SK-N-SH (cell line): ENCODE measurements around the gene EEFSEC. TPM values are rescaled to one million over a fixed set of nuclear protein-coding genes. Genes with fewer than 3 reads are reported as not detected.

Source experiments
- CTCF ChIA-PET: fragments of 300-600, 350-600 bp; formaldehyde crosslinking; extraction: SDS; loops from one replicate; lab custom pipeline; 2021; lab: Yijun Ruan, JAX
- POLR2A ChIA-PET: fragments of 350-600 bp; sonication (Branson Sonifier 250); formaldehyde crosslinking; extraction: SDS; loops from one replicate; lab custom pipeline; 2020; ENCODE audit warnings: antibody characterized with exemption, inconsistent platforms; lab: Yijun Ruan, JAX
- DNase-seq: peaks from one replicate; pipeline ENCODE4 v3.0.0; 2012
- H2AFZ ChIP-seq: fragments of 200-600 bp; sonication (generic); 2 replicates; pipeline ENCODE4 v1.8.1; 2016; ENCODE audit warnings: antibody characterized with exemption, mild to moderate bottlenecking, low read depth
- H3F3A ChIP-seq: fragments of 200-600 bp; sonication (generic); replicated peaks from 2 replicates; pipeline ENCODE3; 2016; ENCODE audit warnings: antibody characterized with exemption, mild to moderate bottlenecking; ENCODE audit not compliant: insufficient read depth
- H3K27ac ChIP-seq, 2 experiments: fragments of 200-500 bp in 1 of 2; fragments of 200-600 bp in 1 of 2; sonication (Bioruptor generic) in 1 of 2; sonication (generic), shearing (Covaris generic) in 1 of 2; 2 replicates each; pipeline versions ENCODE4 v1.5.1 to v1.6.1; 2014 to 2016; ENCODE audit warnings: low read depth in 2 of 2, inconsistent platforms in 1 of 2, low read length in 1 of 2, mild to moderate bottlenecking in 1 of 2, mixed read lengths in 1 of 2
- H3K27me3 ChIP-seq: fragments of 200-600 bp; sonication (generic), shearing (Covaris generic); 2 replicates; pipeline ENCODE4 v1.6.1; 2016; ENCODE audit warnings: mixed run types; ENCODE audit not compliant: insufficient read depth
- H3K36me3 ChIP-seq, 2 experiments: fragments of 200-500 bp in 1 of 2; fragments of 200-600 bp in 1 of 2; sonication (Bioruptor generic) in 1 of 2; sonication (generic) in 1 of 2; replicated peaks in 1 of 2; 2 replicates each; pipeline versions ENCODE3 to v1.5.1; 2014 to 2016; ENCODE audit warnings: low read length in 1 of 2, mild to moderate bottlenecking in 1 of 2; ENCODE audit not compliant: insufficient read depth in 2 of 2, control insufficient read depth in 1 of 2
- H3K4me1 ChIP-seq, 2 experiments: fragments of 200-500 bp in 1 of 2; fragments of 200-600 bp in 1 of 2; sonication (Bioruptor generic) in 1 of 2; sonication (generic), shearing (Covaris generic) in 1 of 2; 2 replicates each; pipeline versions ENCODE4 v1.5.1 to v1.6.1; 2014 to 2016; ENCODE audit warnings: low read depth in 1 of 2, low read length in 1 of 2, mixed run types in 1 of 2; ENCODE audit not compliant: insufficient read depth in 2 of 2, control insufficient read depth in 1 of 2
- H3K4me2 ChIP-seq: fragments of 200-600 bp; sonication (generic), shearing (Covaris generic); 2 replicates; pipeline ENCODE4 v1.6.1; 2017; ENCODE audit warnings: mixed run types
- H3K4me3 ChIP-seq, 2 experiments: fragments of 200-500 bp in 1 of 2; fragments of 200-600 bp in 1 of 2; sonication (Bioruptor generic) in 1 of 2; sonication (generic), shearing (Covaris generic) in 1 of 2; 2 replicates each; pipeline versions ENCODE4 v1.5.1 to v1.8.1; 2014 to 2016; ENCODE audit warnings: low read depth in 2 of 2, inconsistent platforms in 1 of 2, low read length in 1 of 2, mild to moderate bottlenecking in 1 of 2, mixed read lengths in 1 of 2, moderate library complexity in 1 of 2
- H3K79me2 ChIP-seq: fragments of 200-600 bp; sonication (generic); 2 replicates; pipeline ENCODE4 v1.8.1; 2017; ENCODE audit warnings: mild to moderate bottlenecking; ENCODE audit not compliant: insufficient read depth
- H3K9ac ChIP-seq: fragments of 200-600 bp; sonication (generic); 2 replicates; pipeline ENCODE4 v1.6.1; 2017; ENCODE audit warnings: mixed run types
- H3K9me2 ChIP-seq: fragments of 200-600 bp; sonication (generic); 2 replicates; pipeline ENCODE4 v1.6.1; 2017; ENCODE audit warnings: mixed run types
- H3K9me3 ChIP-seq: fragments of 200-600 bp; sonication (generic); 2 replicates; pipeline ENCODE4 v1.6.1; 2017; ENCODE audit warnings: mixed run types, mild to moderate bottlenecking, moderate library complexity
- H4K20me1 ChIP-seq: fragments of 200-600 bp; sonication (generic); 2 replicates; pipeline ENCODE4 v1.6.1; 2017; ENCODE audit warnings: mild to moderate bottlenecking, mixed run types; ENCODE audit not compliant: insufficient read depth
- CHD2 ChIP-seq: fragments of 150-350 bp; IDR thresholded peaks from 2 replicates; pipeline ENCODE4 v1.6.1; 2018; ENCODE audit warnings: low read length; ENCODE audit not compliant: partially characterized antibody
- EP300 ChIP-seq, 2 experiments: IDR thresholded peaks; 2 replicates each; pipeline versions ENCODE4 v1.4.0 to v1.6.1; 2012; ENCODE audit warnings: borderline replicate concordance in 1 of 2, low read depth in 1 of 2, low read length in 1 of 2
- EZH2phosphoT487 ChIP-seq: fragments of 200-600 bp; sonication (generic); IDR thresholded peaks from 2 replicates; pipeline ENCODE4 v1.6.1; 2017; ENCODE audit warnings: low read depth, mixed run types, mild to moderate bottlenecking, antibody characterized with exemption, moderate library complexity, borderline replicate concordance
- FOSL2 ChIP-seq: IDR thresholded peaks from 2 replicates; pipeline ENCODE4 v1.4.0; 2012; ENCODE audit warnings: low read depth, mild to moderate bottlenecking, moderate library complexity, borderline replicate concordance
- FOXM1 ChIP-seq: IDR thresholded peaks from 2 replicates; pipeline ENCODE4 v1.4.0; 2012; ENCODE audit warnings: low read depth, mild to moderate bottlenecking
- GABPA ChIP-seq: IDR thresholded peaks from 2 replicates; pipeline ENCODE4 v1.4.0; 2012; ENCODE audit warnings: low read depth, mild to moderate bottlenecking
- GATA2 ChIP-seq: sonication (generic); formaldehyde crosslinking; IDR thresholded peaks from 2 replicates; pipeline ENCODE4 v1.5.0; 2020; ENCODE audit warnings: mild to moderate bottlenecking, missing genetic modification reagents
- JUND ChIP-seq: IDR thresholded peaks from 2 replicates; pipeline ENCODE4 v1.4.0; 2012
- MEF2A ChIP-seq: IDR thresholded peaks from 2 replicates; pipeline ENCODE4 v1.4.0; 2012; ENCODE audit warnings: low read depth, borderline replicate concordance
- MXI1 ChIP-seq: IDR thresholded peaks from 2 replicates; pipeline ENCODE4 v1.6.1; 2012; ENCODE audit warnings: mild to moderate bottlenecking, low read depth, low read length, improper control_type of control experiment
- NFIC ChIP-seq: IDR thresholded peaks from 2 replicates; pipeline ENCODE4 v1.4.0; 2012; ENCODE audit warnings: borderline replicate concordance
- NRF1 ChIP-seq: IDR thresholded peaks from 2 replicates; pipeline ENCODE4 v1.6.1; 2012; ENCODE audit warnings: low read depth, mild to moderate bottlenecking, low read length
- POLR2AphosphoS5 ChIP-seq: IDR thresholded peaks from 2 replicates; pipeline ENCODE4 v1.6.1; 2012; ENCODE audit warnings: low read depth, low read length
- RCOR1 ChIP-seq: fragments of 150-350 bp; IDR thresholded peaks from 2 replicates; pipeline ENCODE4 v1.6.1; 2017; ENCODE audit warnings: antibody characterized with exemption, low read length
- SIN3A ChIP-seq: IDR thresholded peaks from 2 replicates; pipeline ENCODE4 v1.6.1; 2012; ENCODE audit warnings: low read depth, mild to moderate bottlenecking, low read length, moderate library complexity, borderline replicate concordance
- SMC3 ChIP-seq: IDR thresholded peaks from 2 replicates; pipeline ENCODE4 v1.6.1; 2012; ENCODE audit warnings: low read depth, low read length, improper control_type of control experiment
- TAF1 ChIP-seq: IDR thresholded peaks from 2 replicates; pipeline ENCODE4 v1.6.1; 2012; ENCODE audit warnings: low read depth, mild to moderate bottlenecking, low read length, moderate library complexity, borderline replicate concordance
- USF1 ChIP-seq: IDR thresholded peaks from 2 replicates; pipeline ENCODE4 v1.4.0; 2012; ENCODE audit warnings: low read depth, borderline replicate concordance
- WGBS: methylation state at CpG from one replicate; pipeline ENCODE4 v1.1.6; 2017; ENCODE audit warnings: low lambda C conversion rate; 5-methylcytosine and 5-hydroxymethylcytosine counted together
- polyA plus RNA-seq, 3 experiments: library from polyadenylated mRNA; depleted of rRNA; stranded (reverse); fragments of >200 nt; gene quantifications; 2 replicates each; pipeline ENCODE4 v1.2.3, GENCODE V29; 2012
- TF ChIP-seq, protein P1 (sequence below): IDR thresholded peaks from 2 replicates; pipeline ENCODE4 v1.6.1; 2012; ENCODE audit warnings: mild to moderate bottlenecking, low read depth, low read length, moderate library complexity
- TF ChIP-seq, protein P2 (sequence below): IDR thresholded peaks from 2 replicates; pipeline ENCODE4 v1.4.0; 2012; ENCODE audit warnings: low read depth

Gene EEFSEC
- polyA plus RNA-seq, 1 of the 3 experiments (the other 2 are of a cell fraction), result 12.4 TPM

DNA sequence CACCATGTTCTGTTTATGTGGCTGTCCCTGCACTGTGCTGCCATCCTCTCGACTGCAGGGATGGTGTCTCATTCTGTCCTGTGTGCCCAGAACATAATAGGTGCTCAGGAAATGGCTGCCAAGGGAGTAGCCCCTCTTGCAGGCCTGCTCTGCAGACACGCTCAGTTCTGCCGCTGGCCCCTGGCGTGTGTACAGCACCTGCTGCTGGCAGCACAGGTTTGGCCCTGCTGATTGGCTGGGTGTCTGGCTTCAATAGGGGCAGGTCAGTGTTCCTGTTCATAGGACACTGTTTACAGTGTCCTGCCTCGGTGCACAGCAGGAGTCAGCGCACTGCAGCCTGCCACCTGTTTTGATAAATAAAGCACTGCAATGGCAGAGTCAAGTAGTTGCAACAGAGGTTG lies 166.5 kb downstream of the EEFSEC start:
- H3K9me3 ChIP-seq, result no peaks in the 10 kb centered on the region
- H3K27ac ChIP-seq, result peak overlapping the region in 1 of 2 experiments; percentile 98; a peak in 2 of 4 replicates
- no peaks in the 10 kb centered on the region for H3K9me2 ChIP-seq
- peaks cover 0 to 2% of the 10 kb centered on the region in 2 experiments for H3K36me3 ChIP-seq
- no peak overlapping the region for H3K4me2 ChIP-seq
- H3K27me3 ChIP-seq, result no peaks in the 10 kb centered on the region
- 93% methylated on average over 4 of the region's 6 CpGs for WGBS
- H2AFZ ChIP-seq, result no peak overlapping the region
- H3K9ac ChIP-seq, result no peak overlapping the region
- no peaks in the 10 kb centered on the region for H3F3A ChIP-seq
- H3K4me1 ChIP-seq, result peaks cover 0 to 85% of the 10 kb centered on the region in 2 experiments; a peak in 2 of 4 replicates
- DNase-seq, result no peak
- ChIA-PET CTCF (interaction anchor here (0.7 to 5.3 kb wide), 10 partner anchors 12 to 176 kb away, joined by 3 to 35 read pairs (median 4); no protein-coding TSS in a partner anchor), POLR2A (interaction anchor here (0.9 to 1.9 kb wide), 4 partner anchors 10 to 177 kb away, joined by 3 to 5 read pairs (median 4); no protein-coding TSS in a partner anchor)
- no peak overlapping the region for H3K4me3 ChIP-seq
- TF ChIP-seq FOSL2 (no peak), NRF1 (no peak), SMC3 (no peak), FOXM1 (no peak), MXI1 (no peak), NFIC (no peak), USF1 (no peak)
- TF ChIP-seq, protein P1, sequence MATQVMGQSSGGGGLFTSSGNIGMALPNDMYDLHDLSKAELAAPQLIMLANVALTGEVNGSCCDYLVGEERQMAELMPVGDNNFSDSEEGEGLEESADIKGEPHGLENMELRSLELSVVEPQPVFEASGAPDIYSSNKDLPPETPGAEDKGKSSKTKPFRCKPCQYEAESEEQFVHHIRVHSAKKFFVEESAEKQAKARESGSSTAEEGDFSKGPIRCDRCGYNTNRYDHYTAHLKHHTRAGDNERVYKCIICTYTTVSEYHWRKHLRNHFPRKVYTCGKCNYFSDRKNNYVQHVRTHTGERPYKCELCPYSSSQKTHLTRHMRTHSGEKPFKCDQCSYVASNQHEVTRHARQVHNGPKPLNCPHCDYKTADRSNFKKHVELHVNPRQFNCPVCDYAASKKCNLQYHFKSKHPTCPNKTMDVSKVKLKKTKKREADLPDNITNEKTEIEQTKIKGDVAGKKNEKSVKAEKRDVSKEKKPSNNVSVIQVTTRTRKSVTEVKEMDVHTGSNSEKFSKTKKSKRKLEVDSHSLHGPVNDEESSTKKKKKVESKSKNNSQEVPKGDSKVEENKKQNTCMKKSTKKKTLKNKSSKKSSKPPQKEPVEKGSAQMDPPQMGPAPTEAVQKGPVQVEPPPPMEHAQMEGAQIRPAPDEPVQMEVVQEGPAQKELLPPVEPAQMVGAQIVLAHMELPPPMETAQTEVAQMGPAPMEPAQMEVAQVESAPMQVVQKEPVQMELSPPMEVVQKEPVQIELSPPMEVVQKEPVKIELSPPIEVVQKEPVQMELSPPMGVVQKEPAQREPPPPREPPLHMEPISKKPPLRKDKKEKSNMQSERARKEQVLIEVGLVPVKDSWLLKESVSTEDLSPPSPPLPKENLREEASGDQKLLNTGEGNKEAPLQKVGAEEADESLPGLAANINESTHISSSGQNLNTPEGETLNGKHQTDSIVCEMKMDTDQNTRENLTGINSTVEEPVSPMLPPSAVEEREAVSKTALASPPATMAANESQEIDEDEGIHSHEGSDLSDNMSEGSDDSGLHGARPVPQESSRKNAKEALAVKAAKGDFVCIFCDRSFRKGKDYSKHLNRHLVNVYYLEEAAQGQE, result no peak
- H4K20me1 ChIP-seq, result no peaks in the 10 kb centered on the region
- no peaks in the 10 kb centered on the region for H3K79me2 ChIP-seq

DNA sequence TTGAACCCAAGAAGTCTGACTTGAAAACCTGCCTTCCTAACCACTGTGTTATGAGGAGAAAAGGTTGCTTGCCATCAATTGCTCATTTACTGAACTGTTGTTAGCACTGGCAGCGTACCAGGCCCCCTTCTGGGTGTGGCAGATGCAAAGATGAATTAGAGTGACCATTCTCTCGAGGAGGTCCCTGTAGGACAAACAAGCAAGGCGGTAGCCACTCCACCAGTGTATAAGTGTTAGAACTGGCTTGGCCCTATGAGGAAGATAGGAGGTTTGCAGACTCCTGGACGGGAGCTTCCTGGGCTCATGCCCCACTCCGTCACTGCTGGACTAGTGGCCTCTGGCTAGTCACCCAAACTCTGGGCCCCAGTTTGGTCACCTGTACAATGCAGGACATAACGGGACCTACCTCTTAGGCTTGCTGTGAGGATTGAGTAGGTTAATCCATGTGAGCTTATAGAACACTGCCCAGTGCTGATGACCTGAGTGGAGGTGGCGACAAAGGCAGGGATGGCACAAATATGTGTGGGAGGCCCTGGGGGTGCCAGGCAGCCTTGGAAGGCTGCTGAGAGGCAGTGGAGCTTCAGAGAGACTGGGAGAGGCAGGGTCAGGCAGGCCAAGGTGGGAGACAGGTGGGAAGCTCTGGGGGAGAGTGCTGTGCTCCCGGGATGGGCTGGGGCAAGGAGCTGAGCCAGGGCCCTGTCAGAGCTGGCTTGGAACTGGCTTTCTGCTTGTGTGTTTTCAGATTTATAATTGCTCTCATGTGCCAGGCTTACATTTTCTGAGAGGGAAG lies 167.5 kb downstream of the EEFSEC start:
- peaks cover 0 to 2% of the 10 kb centered on the region in 2 experiments for H3K36me3 ChIP-seq
- POLR2A ChIA-PET, result interaction anchor here (0.8 to 1.7 kb wide), 4 partner anchors 9 to 89 kb away, joined by 3 to 6 read pairs (median 4); no protein-coding TSS in a partner anchor
- CTCF ChIA-PET, result interaction anchor here (0.9 to 5.3 kb wide), 17 partner anchors 9 to 264 kb away, joined by 3 to 35 read pairs (median 4); no protein-coding TSS in a partner anchor

More for the DNA sequence above, 167.5 kb downstream of the EEFSEC start:
- Histone ChIP-seq H3K9ac (no peak overlapping the region), H3K4me2 (no peak overlapping the region), H3K27ac (peak overlapping the region in 1 of 2 experiments; percentile 98; a peak in 2 of 4 replicates), H4K20me1 (no peaks in the 10 kb centered on the region)
- TF ChIP-seq NFIC (no peak), POLR2AphosphoS5 (no peak), TAF1 (no peak), EZH2phosphoT487 (no peak), MEF2A (no peak), RCOR1 (no peak), SIN3A (no peak), MXI1 (no peak), SMC3 (no peak), CHD2 (no peak), EP300 (IDR thresholded peaks at IDR 0.05; ENCODE audit: borderline replicate concordance in 1 of 2, low read depth in 1 of 2, low read length in 1 of 2) (no peak), GABPA (no peak), JUND (no peak), GATA2 (no peak)
- TF ChIP-seq, protein P2, sequence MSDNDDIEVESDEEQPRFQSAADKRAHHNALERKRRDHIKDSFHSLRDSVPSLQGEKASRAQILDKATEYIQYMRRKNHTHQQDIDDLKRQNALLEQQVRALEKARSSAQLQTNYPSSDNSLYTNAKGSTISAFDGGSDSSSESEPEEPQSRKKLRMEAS, result no peak
- TF ChIP-seq, all 33 proteins: peak for 0
- no peak for DNase-seq
- no peaks in the 10 kb centered on the region for H3K9me3 ChIP-seq
- no peaks in the 10 kb centered on the region for H3K79me2 ChIP-seq
- H3F3A ChIP-seq, result no peaks in the 10 kb centered on the region
- whole genome bisulfite sequencing, result 92% methylated on average over 4 of the region's 8 CpGs
- no peaks in the 10 kb centered on the region for H3K9me2 ChIP-seq
- H3K4me1 ChIP-seq, result peaks cover 0 to 87% of the 10 kb centered on the region in 2 experiments; a peak in 2 of 4 replicates
- H3K27me3 ChIP-seq, result no peaks in the 10 kb centered on the region
- H2AFZ ChIP-seq, result no peak overlapping the region
- H3K4me3 ChIP-seq, result no peak overlapping the region
